ENCODE data around the gene F7.
"Not testable (repeated sequence)": the region's sequence is repeated elsewhere in the genome, so short reads cannot be mapped to it uniquely, and the experiment has no call there.

F7 gene

DNA sequence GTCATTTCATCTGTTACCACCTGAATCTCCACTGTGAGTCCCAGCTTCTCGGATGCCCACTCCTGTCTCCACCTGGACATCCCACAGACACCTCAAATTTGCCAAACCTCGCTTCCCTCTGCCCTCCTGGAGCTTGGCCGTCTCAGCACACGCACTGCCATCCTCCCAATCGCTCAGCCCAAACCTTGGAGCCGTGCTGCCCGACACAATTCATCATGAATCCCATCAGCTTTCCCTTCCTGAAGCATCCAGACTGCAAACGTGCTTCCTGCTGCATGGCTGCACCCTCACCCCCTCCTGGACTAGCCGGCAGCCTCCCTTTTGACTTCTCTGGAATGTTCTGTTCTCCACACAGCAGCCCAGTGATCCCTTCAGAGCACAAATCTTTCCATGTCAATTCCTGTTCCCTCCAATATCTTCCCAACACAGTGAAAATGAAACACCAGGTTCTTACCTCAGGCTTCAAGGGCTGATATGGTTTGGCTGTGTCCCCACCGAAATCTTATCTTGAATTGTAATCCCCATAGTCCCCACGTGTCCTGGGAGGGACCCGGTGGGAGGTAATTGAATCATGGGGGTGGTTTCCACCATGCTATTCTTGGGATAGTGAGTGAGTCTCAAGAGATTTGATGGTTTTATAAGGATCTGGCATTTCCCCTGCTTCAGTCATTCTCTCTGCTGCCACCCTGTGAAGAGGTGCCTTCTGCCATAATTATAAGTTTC is 51.8 kb downstream of the F7 start:
- DNase-seq, result no peak

DNA sequence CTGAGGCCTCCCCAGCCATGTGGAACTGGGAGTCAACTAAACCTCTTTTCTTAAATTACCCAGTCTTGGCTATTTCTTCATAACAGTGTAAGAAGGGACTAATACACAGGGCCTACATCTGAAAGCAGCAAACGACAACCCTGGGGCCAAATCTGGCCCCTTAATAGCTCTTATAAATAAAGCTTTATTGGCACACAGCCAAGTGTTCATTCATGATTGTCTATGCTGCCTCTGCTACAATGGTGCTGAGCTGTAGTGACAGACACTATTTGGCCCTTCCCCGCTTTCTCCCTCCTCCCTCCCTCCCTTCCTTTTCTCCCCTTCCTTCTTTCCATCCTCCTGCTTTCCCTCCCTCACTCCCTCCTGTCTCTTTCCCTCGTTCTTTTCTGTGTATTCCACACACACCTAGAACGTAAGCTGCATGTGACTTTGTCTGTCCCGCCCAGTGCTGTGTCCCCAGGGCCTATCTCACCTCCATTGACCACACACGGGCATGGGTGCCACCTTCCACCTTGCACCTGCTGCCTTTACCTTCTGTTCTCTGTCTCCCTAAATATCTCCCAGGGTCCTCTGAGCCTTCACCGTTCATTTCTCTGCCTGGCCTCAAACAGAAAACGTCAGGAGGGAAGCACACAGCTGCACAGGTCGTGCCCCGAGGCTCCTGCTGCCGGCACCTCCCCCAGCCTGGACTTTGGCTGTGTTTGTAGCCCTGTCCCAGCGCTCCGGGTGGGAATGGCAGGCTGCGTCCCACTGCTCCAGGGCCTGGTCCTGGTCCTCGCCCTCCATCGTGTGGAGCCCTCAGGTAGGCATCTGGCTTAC is 52.5 kb downstream of the F7 start, which contains the start of gene PROZ:
Gene PROZ (plus strand): TSS at position 720 of the 819 bp plus-strand sequence. CDS start 13 bp downstream, at position 733.
- DNase-seq, result no peak

DNA sequence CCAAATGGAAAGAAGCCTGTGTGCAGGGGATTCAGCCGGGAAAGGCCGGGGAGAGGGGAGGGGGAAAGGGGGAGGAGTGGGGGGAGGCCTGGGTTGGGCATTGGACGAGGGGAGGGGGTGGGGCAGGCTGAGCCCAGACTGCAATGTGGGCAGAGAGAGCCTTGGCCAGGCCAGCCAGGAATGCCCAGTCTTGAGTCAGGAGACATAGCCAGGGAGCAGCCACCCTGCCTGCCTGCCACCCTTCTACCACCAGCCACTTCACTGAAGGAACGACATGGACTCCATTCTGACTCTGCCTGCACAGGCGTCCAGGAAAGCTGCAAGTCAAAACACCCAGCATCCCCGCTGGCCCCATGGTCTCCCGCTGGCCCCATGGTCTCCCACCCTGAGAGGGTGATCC is 53.4 kb downstream of the F7 start:
- DNase-seq, result no peak

DNA sequence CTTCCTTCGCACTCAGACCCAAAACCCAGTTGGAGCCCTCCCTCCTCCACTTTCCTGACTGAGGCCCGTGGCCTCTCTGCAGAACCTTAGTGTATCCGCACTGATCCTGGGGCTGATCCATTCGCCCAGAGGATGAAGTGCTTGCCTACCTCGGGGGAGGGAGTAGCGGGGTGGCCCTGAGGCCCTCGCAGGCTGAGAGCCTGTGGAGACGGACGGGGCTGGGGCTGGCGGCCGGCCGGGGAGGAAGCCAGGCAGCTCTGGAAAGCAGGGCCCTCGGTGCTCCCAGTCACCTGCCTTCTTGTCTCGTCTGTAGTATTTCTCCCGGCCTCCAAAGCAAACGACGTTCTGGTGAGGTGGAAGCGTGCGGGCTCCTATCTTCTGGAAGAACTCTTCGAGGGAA is 54.1 kb downstream of the F7 start:
- DNase-seq, result no peak

DNA sequence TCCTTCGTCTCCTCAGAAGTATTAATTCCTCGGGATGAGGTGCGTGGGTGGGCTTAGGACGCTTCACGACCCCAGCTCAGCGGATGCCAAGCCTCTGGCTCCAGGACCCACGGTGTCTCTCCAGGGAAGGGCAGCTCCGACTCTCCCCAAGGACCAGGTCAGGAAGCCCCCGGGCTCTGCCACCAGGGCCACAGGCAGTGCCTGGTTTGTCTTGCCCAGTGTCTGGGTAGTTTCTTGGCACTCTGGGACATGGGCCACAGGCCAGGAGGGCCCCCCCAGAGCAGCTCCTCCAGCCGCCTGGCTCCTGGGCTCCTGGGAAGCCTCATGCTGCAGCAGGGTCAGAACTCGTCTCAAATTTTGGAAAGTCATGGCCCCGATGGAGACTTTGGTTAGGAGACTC is 55.4 kb downstream of the F7 start:
- DNase-seq, result no peak

DNA sequence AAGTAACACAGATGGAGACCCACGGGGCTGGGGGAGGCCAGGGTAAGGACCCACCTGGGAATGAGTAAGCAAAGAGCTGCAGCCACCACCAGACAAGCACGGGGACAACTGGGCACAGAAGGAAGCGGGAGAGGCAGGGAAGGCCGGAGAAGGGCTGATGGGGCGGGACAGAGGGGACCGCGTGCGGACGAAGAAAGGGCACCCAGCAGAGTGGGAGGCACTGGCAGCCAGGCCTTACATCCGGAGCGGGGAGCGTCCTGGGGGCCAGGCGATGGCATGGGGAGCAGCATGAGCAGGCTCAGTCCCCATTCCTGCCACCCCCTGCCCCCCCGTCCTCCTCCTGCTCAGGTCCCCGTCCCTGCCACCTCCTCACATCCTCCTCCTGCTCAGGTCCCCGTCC is 55.8 kb downstream of the F7 start:
- no peak for DNase-seq

DNA sequence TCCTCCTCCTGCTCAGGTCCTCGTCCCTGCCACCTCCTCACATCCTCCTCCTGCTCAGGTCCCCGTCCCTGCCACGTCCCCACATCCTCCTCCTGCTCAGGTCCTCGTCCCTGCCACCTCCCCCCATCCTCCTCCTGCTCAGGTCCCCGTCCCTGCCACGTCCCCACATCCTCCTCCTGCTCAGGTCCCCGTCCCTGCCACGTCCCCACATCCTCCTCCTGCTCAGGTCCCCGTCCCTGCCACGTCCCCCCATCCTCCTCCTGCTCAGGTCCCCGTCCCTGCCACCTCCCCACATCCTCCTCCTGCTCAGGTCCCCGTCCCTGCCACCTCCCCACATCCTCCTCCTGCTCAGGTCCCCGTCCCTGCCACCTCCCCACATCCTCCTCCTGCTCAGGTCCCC is 56.4 kb downstream of the F7 start:
- not testable (repeated sequence) for DNase-seq

DNA sequence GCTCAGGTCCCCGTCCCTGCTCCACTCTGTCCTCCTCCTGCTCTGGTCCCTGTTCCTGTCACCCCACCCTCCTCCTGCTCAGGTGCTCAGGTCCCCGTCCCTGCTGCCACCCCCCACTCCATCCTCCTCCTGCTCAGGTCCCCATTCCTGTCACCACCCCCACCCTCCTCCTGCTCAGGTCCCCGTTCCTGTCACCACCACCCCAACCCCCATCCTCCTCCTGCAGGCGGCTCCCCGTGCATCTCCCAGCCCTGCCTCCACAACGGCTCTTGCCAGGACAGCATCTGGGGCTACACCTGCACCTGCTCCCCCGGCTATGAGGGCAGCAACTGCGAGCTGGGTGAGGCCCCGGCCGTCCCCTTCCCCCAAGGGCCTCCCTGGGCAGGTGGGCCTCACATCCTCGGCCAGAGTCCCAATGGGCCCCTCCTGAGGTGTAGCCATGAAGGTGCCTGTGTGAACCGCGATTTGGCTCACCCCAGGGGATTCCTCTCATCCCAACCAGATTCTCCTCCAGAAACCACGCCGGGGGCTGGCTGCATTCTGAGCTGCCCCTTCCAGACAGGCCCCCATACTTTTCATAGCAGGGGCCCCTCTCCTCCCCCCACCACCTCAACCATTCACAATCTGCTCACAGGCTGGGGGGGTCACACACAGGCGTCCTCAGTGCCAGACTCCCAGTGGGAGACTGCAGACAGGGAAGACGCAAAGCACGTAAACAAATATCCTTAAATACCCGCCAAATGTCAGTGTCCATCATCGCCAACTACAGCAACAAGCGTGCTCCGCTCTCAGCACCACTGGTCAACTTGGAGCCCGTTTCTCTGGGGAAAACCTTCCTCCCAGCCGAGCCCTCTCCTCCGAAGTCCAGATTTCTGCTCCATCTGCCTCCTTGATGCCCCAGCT is 57.4 kb downstream of the F7 start:
- DNase-seq, result no peak

DNA sequence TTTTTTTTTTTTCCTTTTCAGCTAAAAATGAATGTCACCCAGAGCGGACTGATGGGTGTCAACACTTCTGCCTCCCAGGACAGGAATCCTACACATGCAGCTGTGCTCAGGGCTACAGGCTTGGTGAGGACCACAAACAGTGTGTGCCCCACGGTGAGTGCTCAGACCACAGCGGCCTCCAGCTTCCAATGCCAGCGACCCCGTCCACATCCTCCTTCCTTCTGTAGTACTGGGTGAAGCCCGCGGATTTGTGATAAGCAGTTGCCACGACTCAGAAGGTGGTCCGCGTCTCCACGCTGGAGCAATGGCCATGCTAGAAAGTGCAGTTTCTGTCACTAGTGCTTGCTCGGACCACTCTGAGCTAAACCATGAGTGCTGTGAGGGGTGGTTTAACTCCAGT is 58.9 kb downstream of the F7 start:
- DNase-seq, result no peak

DNA sequence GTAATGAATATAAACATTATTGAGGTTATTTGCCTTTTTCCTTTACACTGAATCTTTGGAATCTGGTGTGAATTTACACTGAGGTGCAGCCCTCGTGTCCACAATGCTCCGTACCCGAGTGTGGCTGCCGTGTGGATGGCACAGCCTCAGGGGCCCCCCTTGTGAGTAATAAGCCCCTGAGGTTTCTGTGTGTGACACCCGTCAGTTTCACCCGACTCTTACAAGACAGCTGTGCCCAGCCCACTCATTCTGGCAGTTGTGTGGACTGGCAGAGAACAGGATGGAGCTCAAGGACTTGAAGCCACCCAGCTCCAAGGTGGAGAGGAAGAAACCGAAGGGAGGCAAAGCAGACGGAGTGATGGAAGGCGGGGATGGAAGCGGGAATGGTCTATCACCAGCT is 60.7 kb downstream of the F7 start:
- DNase-seq, result no peak

DNA sequence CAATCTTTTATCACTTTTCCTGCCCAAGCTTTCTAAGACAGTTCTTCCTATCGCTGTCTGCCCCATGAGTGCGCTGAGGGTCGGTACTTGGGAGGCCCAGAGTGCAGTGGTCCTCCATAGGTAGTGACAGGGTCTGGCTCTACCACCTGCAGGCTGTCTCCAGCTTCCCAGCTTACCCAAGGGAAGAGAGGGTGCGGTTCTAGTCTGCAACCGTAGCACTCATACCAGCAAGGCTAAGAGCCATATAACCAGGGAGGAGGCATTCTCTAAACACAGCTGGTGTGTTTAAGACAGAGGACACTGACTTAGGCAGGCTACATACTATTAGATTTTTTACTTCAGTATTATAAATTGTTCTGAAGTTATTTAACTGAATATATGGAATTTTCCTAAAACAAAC is 61.1 kb downstream of the F7 start:
- no peak for DNase-seq

DNA sequence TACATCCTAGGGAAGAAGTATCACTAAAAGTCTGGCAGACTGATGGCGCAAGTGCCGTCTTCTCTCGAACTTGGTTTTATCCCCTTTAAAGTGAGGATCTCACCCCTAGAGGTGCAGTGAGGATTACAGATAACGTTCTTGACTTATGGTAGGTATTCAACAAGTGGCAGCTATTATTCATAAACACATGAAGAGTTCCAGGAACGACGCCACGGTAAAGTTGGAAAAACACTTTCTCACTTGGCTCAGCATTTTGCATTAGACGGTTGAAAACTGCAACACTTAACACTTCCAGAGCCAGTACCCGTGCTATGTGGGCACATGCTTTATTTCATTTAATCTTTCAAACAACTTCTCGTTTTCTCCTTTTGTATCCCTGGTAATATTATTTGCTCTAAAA is 61.6 kb downstream of the F7 start:
- no peak for DNase-seq

DNA sequence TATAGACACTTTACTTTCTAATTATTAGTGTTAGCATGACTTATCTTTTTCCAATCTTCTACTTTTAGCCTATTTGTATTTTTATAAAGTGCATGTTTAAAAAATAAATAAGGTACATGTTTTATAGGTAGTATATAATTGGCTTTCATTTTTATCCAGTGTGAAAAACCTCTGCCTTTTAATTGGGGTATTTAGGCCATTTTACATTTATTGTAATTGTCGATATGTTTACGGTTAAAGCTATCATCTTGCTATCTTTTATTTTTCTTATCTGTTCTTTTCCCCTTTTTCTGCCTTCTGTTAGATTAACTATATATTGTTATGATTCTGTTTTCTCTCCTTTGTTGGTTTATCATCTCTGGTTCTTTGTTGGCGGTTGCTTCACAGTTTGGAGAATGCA is 62.0 kb downstream of the F7 start:
- no peak for DNase-seq

DNA sequence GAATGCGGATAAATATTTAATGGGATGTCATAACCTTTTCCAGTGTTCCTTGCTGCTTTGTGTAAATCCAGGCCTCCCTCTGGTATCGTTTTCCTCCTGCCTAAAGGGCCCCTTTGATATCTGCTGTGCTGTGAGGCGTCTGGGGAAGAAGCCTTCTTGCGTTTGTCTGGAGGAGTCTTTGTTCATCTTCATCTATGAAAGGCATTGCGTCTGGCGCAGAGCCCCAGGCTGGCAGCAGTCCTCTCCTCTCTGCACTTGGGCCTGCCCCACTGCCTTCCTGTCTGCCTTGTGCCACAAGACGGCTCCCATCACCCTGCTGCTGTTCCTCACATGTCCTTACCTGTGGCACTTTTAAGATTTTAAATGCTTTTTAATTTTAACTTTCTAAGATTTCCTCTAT is 62.6 kb downstream of the F7 start:
- DNase-seq, result no peak

DNA sequence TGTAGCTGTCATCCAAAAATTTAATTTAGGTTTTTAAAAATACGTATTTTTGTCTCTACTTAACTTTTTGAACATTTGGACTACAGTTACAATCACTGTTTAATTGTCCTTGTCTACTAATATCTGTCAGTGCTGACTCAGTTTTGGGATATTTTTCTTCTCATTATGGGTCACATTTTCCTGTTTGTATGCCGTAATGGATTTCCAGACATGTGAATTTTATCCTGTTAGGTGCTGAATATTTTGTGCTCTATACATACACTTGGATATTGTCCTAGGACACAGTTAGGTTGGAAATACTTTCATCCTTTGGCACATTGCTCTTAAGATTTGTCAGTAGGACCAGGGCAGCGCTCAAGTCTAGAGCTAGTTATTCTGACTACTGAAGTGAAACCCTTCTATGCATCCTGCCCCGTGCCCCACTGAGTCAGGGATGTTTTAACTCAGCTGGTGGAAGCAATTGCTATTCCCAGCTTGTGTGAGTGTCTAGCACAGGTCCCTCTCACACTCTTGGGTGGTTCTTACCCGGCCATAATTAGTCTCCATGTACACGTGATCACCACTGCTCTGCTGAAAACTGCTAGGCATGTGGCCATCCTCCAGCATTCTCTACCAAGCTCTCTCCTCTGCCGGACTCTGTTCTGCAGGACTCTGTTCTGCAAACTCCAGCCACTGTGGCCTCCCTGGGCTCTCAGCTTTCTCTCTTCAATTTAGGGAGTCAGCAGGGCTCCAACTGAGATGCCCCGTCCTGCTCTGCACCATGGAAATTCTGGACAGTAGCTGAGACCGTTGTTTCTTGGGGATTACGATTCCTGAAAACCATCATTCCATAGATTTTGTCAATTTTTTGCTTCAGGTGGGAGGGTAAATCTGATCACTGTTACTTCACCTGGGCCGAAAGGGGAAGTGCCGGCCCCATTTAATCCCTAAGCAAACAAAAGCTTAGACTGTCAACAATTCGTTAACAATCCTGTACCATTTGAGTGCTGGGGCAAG is 64.0 kb downstream of the F7 start:
- no peak for DNase-seq
